HepG2 (cell line): ENCODE results near the gene AKR1E2. TPM values are rescaled to one million over a fixed set of nuclear protein-coding genes. Genes with fewer than 3 reads are reported as not detected.

Experiments used
- ATAC-seq: fragments of 200-7000 bp; cut with Tn5 transposase; 3 replicates; pipeline ENCODE4 v1.9.1; 2020; ENCODE audit warnings: mild to moderate bottlenecking, moderate library complexity
- BruUV-seq: library from RNA; stranded (reverse); fragments of 400-500 nt; replicated peaks from 2 replicates; lab custom pipeline; 2021; lab: Mats Ljungman, UMichigan
- CTCF ChIA-PET: fragments of 300-600 bp; formaldehyde crosslinking; extraction: SDS; loops from one replicate; lab custom pipeline; 2021; ENCODE audit warnings: low total read pairs, inconsistent platforms, low intra/inter-chr PET ratio; lab: Yijun Ruan, JAX
- POLR2A ChIA-PET: fragments of 350-600 bp; sonication (Branson Sonifier 250); formaldehyde crosslinking; loops from one replicate; lab custom pipeline; 2020; ENCODE audit warnings: antibody characterized with exemption, inconsistent platforms; lab: Yijun Ruan, JAX
- DNase-seq: peaks from one replicate; pipeline ENCODE4 v3.0.0-alpha.2; 2015; ENCODE audit warnings: low spot score
- FAIRE-seq: peaks from 3 replicates; lab custom pipeline; 2011; peaks lifted over from hg19 to GRCh38; lab: Jason Lieb, UNC
- H2AFZ ChIP-seq: one replicate; pipeline ENCODE4 v1.6.1; 2011; ENCODE audit warnings: low read length, inconsistent platforms
- H3K27ac ChIP-seq: fragments of 300-600 bp; 3 replicates; pipeline ENCODE4 v1.8.0; 2011; ENCODE audit warnings: mixed run types, mild to moderate bottlenecking, mixed read lengths, low read length, inconsistent platforms; ENCODE audit not compliant: insufficient read depth; ENCODE audit errors: extremely low read length
- H3K27me3 ChIP-seq, 2 experiments: fragments of 200-600 bp in 1 of 2; 2 replicates in 1 of 2; 3 replicates in 1 of 2; pipeline versions ENCODE4 v1.6.0 to v1.8.0; 2011; ENCODE audit warnings: low read length in 2 of 2, mild to moderate bottlenecking in 2 of 2, moderate library complexity in 2 of 2, inconsistent platforms in 1 of 2; ENCODE audit not compliant: insufficient read depth in 2 of 2, control insufficient read depth in 1 of 2
- H3K36me3 ChIP-seq, 2 experiments: fragments of 200-600 bp in 1 of 2; replicated peaks in 1 of 2; 2 replicates in 1 of 2; 3 replicates in 1 of 2; pipeline versions ENCODE4 v1.5.1 to v1.8.0; 2011; ENCODE audit warnings: low read length in 2 of 2, inconsistent platforms in 1 of 2; ENCODE audit not compliant: insufficient read depth in 2 of 2, control insufficient read depth in 1 of 2
- H3K4me1 ChIP-seq: 2 replicates; pipeline ENCODE4 v1.5.1; 2012; ENCODE audit warnings: low read length, inconsistent platforms; ENCODE audit not compliant: insufficient read depth
- H3K4me2 ChIP-seq: 2 replicates; pipeline ENCODE4 v1.6.0; 2011; ENCODE audit warnings: low read depth, low read length, inconsistent platforms
- H3K4me3 ChIP-seq, 3 experiments: fragments of 200-600 bp in 1 of 3; sonication (generic), shearing (Covaris generic) in 1 of 3; replicated peaks in 1 of 3; 2 replicates each; pipeline ENCODE4 v1.5.1; 2011 to 2016; ENCODE audit warnings: low read length in 3 of 3, inconsistent platforms in 2 of 3, low read depth in 2 of 3, mild to moderate bottlenecking in 2 of 3, control low read depth in 1 of 3, mixed read lengths in 1 of 3; ENCODE audit not compliant: insufficient read depth in 1 of 3
- H3K79me2 ChIP-seq: one replicate; pipeline ENCODE4 v1.6.1; 2011; ENCODE audit warnings: low read length, inconsistent platforms; ENCODE audit not compliant: insufficient read depth
- H3K9ac ChIP-seq: 2 replicates; pipeline ENCODE4 v1.6.0; 2011; ENCODE audit warnings: mild to moderate bottlenecking, low read depth, low read length, inconsistent platforms; ENCODE audit not compliant: insufficient read depth
- H3K9me3 ChIP-seq: 2 replicates; pipeline ENCODE4 v1.5.1; 2012; ENCODE audit warnings: mild to moderate bottlenecking, low read length
- H4K20me1 ChIP-seq: 2 replicates; pipeline ENCODE4 v1.6.0; 2011; ENCODE audit warnings: inconsistent platforms, mild to moderate bottlenecking, low read length, moderate library complexity; ENCODE audit not compliant: insufficient read depth
- MAFK ChIP-seq, 2 experiments: IDR thresholded peaks in 1 of 2; conservative IDR thresholded peaks in 1 of 2; 2 replicates each; pipeline ENCODE4 v1.6.1; 2011; ENCODE audit warnings: improper control_type of control experiment in 2 of 2, low read length in 2 of 2
- ZBTB4 ChIP-seq: sonication (generic); formaldehyde crosslinking; IDR thresholded peaks from 2 replicates; pipeline ENCODE4 v1.4.0; 2020; ENCODE audit warnings: missing genetic modification reagents, mild to moderate bottlenecking, borderline replicate concordance
- WGBS: methylation state at CpG from one replicate; pipeline ENCODE4 v1.1.6; 2017; ENCODE audit warnings: low lambda C conversion rate; 5-methylcytosine and 5-hydroxymethylcytosine counted together
- in situ Hi-C: cut with HindIII; loops from 2 replicates; pipeline ENCODE4 v1.10.0; 2017; ENCODE audit warnings: low pct_unique_long_range_greater_than_20kb; ENCODE audit not compliant: extremely low pct_ligation_motif_present
- intact Hi-C: fragments of 100-400 bp; cut with micrococcal nuclease; formaldehyde crosslinking; loops from one replicate; pipeline ENCODE4 v1.10.0; 2022; ENCODE audit not compliant: unreplicated experiment
- polyA plus RNA-seq, 8 experiments: library from polyadenylated mRNA; depleted of rRNA in 3 of 8; stranded (reverse) in 7 of 8; unstranded in 1 of 8; fragments of >200 nt; fragmentation: Illumina TruSeq in 4 of 8; extraction: Trizol in 4 of 8; gene quantifications; 2 replicates each; pipeline versions ENCODE4 v1.2.1 to v1.2.3, GENCODE V29; 2011 to 2016; ENCODE audit warnings: low read depth in 4 of 8, missing spikeins in 1 of 8, mixed read lengths in 1 of 8; ENCODE audit not compliant: insufficient read depth in 1 of 8
- total RNA-seq, 5 experiments: library from RNA; depleted of rRNA; stranded (reverse); fragments of >200 nt; fragmentation: Illumina TruSeq; extraction: Trizol; gene quantifications; 2 replicates each; pipeline ENCODE4 v1.2.3, GENCODE V29; 2016; ENCODE audit warnings: low read depth in 1 of 5

The AKR1E2 gene
- total and polyA plus RNA-seq, 2 of the 13 experiments (the other 11 are each of a cell fraction or from before 2014, with no cell fraction given) = not detected

- CTCF ChIA-PET = no interaction called here
- H2AFZ ChIP-seq = no peak overlapping the region
Observed at GRCh38 chr10:4826792-4827324, 851 bp downstream of the AKR1E2 start.

More at GRCh38 chr10:4826792-4827324, 851 bp downstream of the AKR1E2 start:
- peak in 1 of 2 experiments; percentile 13; a peak in 2 of 4 replicates for TF ChIP-seq MAFK (conservative IDR thresholded peaks at IDR 0.05 in 1 of 2, IDR thresholded peaks at IDR 0.05 in 1 of 2; ENCODE audit: low read length in 2 of 2)
- TF ChIP-seq ZBTB4 (CRISPR knock-in tag) = no peak
- no peak for FAIRE-seq
- POLR2A ChIA-PET = no interaction called here
- Histone ChIP-seq H3K27ac (no peak overlapping the region), H3K4me1 (no peaks in the 10 kb centered on the region), H4K20me1 (no peaks in the 10 kb centered on the region), H3K4me3 (no peak overlapping the region), H3K27me3 (peaks cover 2 to 27% of the 10 kb centered on the region in 2 experiments; a peak in 3 of 5 replicates), H3K4me2 (no peak overlapping the region), H3K79me2 (no peaks in the 10 kb centered on the region), H3K9me3 (no peaks in the 10 kb centered on the region), H3K9ac (no peak overlapping the region), H3K36me3 (no peaks in the 10 kb centered on the region)
- 79% methylated on average over 13 of the region's 13 CpGs for WGBS
- in situ Hi-C loops = loop anchor here (10.0 to 25.0 kb wide), 2 partner anchors 560 to 608 kb away; no protein-coding TSS in a partner anchor
- BruUV-seq = no TSS peak
- ATAC-seq = no peak
- intact Hi-C loops = no loop called here
- DNase-seq = no peak
